Measurements from ENCODE around the gene TNIP3. TPM values are rescaled to one million over a fixed set of nuclear protein-coding genes. Genes with fewer than 3 reads are reported as not detected.

Gene TNIP3
- total and polyA plus RNA-seq, 4 donors: 0.19 to 0.88 (median 0.48) TPM; not detected in 1

DNA sequence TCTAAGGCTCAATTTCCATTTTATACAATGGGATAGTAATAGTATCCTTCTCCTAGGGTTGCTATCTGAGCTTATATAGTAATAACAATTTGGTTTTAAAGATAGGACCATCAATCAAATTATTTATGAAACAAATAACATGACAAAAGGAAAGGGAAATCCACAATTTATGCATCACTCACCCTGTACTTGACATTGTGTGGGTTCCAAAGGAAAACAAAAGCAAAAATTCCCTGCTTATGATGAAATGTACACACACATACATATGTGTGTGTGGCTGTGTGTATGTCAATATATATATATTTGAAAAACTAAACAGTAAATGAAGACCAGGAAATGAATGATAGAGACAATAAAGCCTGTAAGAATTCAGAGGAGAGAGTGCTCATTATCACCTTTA lies 2.9 kb upstream of the TNIP3 start:
- Histone ChIP-seq H3K27me3 (ENCODE audit: control insufficient read depth in 1 of 2, insufficient read depth in 2 of 2, low read length in 1 of 2) (peaks cover 0 to under 1% of the 10 kb centered on the region in 2 donors), H3K9me3 (ENCODE audit: control insufficient read depth, low read length) (no peaks in the 10 kb centered on the region), H3K27ac (ENCODE audit: low read depth in 1 of 2, low read length in 2 of 2) (no peak overlapping the region), H3K36me3 (ENCODE audit: control insufficient read depth in 1 of 2, insufficient read depth in 2 of 2, low read length in 1 of 2) (no peaks in the 10 kb centered on the region), H3K4me1 (ENCODE audit: control insufficient read depth in 1 of 2, insufficient read depth in 2 of 2, low read length in 2 of 2) (no peaks in the 10 kb centered on the region), H3K4me3 (ENCODE audit: low read length in 2 of 2) (no peak overlapping the region)
- intact Hi-C loops (cut with DNase I): no loop called here
- no peak for DNase-seq
- ATAC-seq (ENCODE audit: low FRiP score): no peak

DNA sequence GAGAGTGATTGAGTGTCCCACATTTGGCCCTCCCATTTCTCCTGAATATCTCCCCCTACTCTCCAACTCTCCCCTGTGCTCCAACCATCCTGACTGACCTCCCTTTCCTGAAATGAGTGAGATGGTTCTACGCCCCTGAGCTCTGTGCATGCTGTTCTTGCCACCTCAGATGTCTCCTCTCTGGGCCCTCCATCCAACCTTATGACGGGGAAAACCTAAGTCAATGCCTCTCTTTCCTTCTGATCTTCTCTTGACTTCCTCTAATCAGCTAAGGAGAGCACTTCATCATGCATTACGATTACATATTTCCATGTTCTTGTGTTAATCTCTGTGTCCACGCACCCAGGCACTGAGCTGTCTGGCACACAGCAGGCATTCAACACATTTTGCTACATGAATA lies 1.1 kb upstream of the TNIP3 start:
- DNase-seq (no peak), ATAC-seq (ENCODE audit: low FRiP score) (no peak)
- H3K27me3 ChIP-seq (ENCODE audit: control insufficient read depth in 1 of 2, insufficient read depth in 2 of 2, low read length in 1 of 2): no peaks in the 10 kb centered on the region
- H3K4me3 ChIP-seq (ENCODE audit: low read length in 2 of 2): no peak overlapping the region
- no peaks in the 10 kb centered on the region for H3K4me1 ChIP-seq (ENCODE audit: control insufficient read depth in 1 of 2, insufficient read depth in 2 of 2, low read length in 2 of 2)
- WGBS, 2 donors: 83 to 87% methylated on average over 4 of the region's 4 CpGs
- H3K27ac ChIP-seq (ENCODE audit: low read depth in 1 of 2, low read length in 2 of 2): no peak overlapping the region
- no peaks in the 10 kb centered on the region for H3K36me3 ChIP-seq (ENCODE audit: control insufficient read depth in 1 of 2, insufficient read depth in 2 of 2, low read length in 1 of 2)
- H3K9me3 ChIP-seq (ENCODE audit: control insufficient read depth, low read length): no peaks in the 10 kb centered on the region
- intact Hi-C loops (cut with DNase I): no loop called here

DNA sequence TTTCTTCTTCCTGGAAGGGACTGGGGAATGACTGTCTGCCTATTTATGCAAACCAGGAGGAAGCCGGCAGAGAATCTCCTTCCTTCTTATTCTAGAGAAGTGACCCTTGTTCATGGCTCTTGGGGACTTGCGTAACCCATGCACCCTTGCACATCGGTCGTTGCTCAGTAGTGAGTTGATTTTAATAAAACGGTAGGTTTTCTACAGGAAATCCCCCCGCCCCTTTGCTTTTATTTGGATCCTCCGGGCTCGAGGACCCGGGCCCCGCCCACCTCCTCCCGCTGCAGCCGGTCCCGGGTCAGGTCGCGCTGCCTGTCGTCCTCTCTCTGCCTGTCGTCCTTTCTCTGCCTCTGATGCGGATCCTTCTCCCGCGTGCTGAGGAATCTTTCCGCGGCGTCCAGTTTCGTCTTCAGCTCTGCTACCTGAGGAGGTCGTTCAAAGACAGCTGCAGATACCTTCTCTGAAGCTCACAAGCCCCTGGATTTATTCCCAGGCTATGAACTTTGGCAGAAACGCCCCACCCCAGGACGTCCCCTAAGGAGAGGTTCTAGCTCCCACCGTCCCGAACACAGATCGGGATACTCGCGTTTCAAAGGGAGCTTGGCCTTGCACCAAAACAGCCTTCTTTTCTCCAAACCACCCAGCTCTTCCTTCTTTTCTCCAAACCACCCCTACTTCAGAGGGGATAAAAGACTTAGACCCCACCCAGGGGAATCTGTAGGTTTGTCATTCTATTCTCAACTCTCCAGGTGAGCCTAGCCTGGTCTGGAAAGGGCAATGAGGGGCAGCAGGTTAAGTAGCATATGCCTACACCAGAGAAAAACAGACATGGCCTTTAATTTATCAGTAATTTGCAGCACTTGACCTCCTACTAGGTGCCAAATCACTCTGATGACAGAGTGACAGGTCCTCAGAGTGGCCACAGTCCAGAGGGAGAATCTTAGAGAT lies 7.0 kb downstream of the TNIP3 start:
- Histone ChIP-seq H3K4me3 (ENCODE audit: low read length in 2 of 2) (no peak overlapping the region), H3K27me3 (ENCODE audit: control insufficient read depth in 1 of 2, insufficient read depth in 2 of 2, low read length in 1 of 2) (no peaks in the 10 kb centered on the region), H3K27ac (ENCODE audit: low read depth in 1 of 2, low read length in 2 of 2) (no peak overlapping the region), H3K4me1 (ENCODE audit: control insufficient read depth in 1 of 2, insufficient read depth in 2 of 2, low read length in 2 of 2) (no peaks in the 10 kb centered on the region), H3K36me3 (ENCODE audit: control insufficient read depth in 1 of 2, insufficient read depth in 2 of 2, low read length in 1 of 2) (no peaks in the 10 kb centered on the region), H3K9me3 (ENCODE audit: control insufficient read depth, low read length) (no peaks in the 10 kb centered on the region)
- intact Hi-C loops (cut with DNase I): no loop called here
- WGBS, 2 donors: 2% methylated on average over 32 of the region's 32 CpGs
- DNase-seq (peak; percentile 51 to 78), ATAC-seq (ENCODE audit: low FRiP score) (peak; percentile 72)

GRCh38 chr4:121155893-121156292 lies 8.2 kb downstream of the TNIP3 start:
- 59% methylated on average over 3 of the region's 3 CpGs for WGBS, 2 donors
- Histone ChIP-seq H3K4me1 (ENCODE audit: control insufficient read depth in 1 of 2, insufficient read depth in 2 of 2, low read length in 2 of 2) (no peaks in the 10 kb centered on the region), H3K9me3 (ENCODE audit: control insufficient read depth, low read length) (no peaks in the 10 kb centered on the region), H3K4me3 (ENCODE audit: low read length in 2 of 2) (no peak overlapping the region), H3K27ac (ENCODE audit: low read depth in 1 of 2, low read length in 2 of 2) (no peak overlapping the region), H3K27me3 (ENCODE audit: control insufficient read depth in 1 of 2, insufficient read depth in 2 of 2, low read length in 1 of 2) (no peaks in the 10 kb centered on the region), H3K36me3 (ENCODE audit: control insufficient read depth in 1 of 2, insufficient read depth in 2 of 2, low read length in 1 of 2) (no peaks in the 10 kb centered on the region)
- DNase-seq (no peak), ATAC-seq (ENCODE audit: low FRiP score) (no peak)
- intact Hi-C loops (cut with DNase I): no loop called here

DNA sequence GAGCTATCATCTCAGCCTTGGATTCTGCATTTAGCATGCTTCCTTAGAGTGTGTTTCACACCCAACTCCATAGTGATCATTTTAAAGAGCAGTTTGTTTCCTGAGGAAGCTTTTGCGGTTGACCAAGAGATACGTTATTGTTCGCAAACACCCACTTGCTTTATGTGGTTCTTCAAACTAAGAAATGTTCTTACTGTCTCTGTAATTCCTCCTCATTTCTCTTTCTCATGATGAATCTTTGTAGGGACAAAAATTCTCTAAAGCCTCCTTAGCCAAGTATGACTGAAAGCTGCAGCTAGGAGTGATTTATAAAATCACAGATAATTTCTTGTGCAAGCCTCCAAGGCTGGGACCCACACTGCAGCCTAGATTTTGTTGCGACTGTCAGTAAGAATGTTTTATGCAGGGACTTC lies 10.0 kb downstream of the TNIP3 start:
- DNase-seq (no peak), ATAC-seq (ENCODE audit: low FRiP score) (no peak)
- H3K4me3 ChIP-seq (ENCODE audit: low read length in 2 of 2): no peak overlapping the region
- intact Hi-C loops (cut with DNase I): no loop called here
- H3K9me3 ChIP-seq (ENCODE audit: control insufficient read depth, low read length): no peaks in the 10 kb centered on the region
- no peaks in the 10 kb centered on the region for H3K4me1 ChIP-seq (ENCODE audit: control insufficient read depth in 1 of 2, insufficient read depth in 2 of 2, low read length in 2 of 2)
- 78 to 79% methylated on average over 4 of the region's 4 CpGs for whole genome bisulfite sequencing, 2 donors
- no peaks in the 10 kb centered on the region for H3K27me3 ChIP-seq (ENCODE audit: control insufficient read depth in 1 of 2, insufficient read depth in 2 of 2, low read length in 1 of 2)
- H3K27ac ChIP-seq (ENCODE audit: low read depth in 1 of 2, low read length in 2 of 2): no peak overlapping the region
- H3K36me3 ChIP-seq (ENCODE audit: control insufficient read depth in 1 of 2, insufficient read depth in 2 of 2, low read length in 1 of 2): no peaks in the 10 kb centered on the region

GRCh38 chr4:121151942-121152341 lies 12.2 kb downstream of the TNIP3 start:
- no peak overlapping the region for H3K4me3 ChIP-seq (ENCODE audit: low read length in 2 of 2)
- no peaks in the 10 kb centered on the region for H3K4me1 ChIP-seq (ENCODE audit: control insufficient read depth in 1 of 2, insufficient read depth in 2 of 2, low read length in 2 of 2)
- no peak for DNase-seq
- WGBS, 2 donors: 92 to 95% methylated on average over 1 of the region's 1 CpG
- H3K36me3 ChIP-seq (ENCODE audit: control insufficient read depth in 1 of 2, insufficient read depth in 2 of 2, low read length in 1 of 2): no peaks in the 10 kb centered on the region
- intact Hi-C loops (cut with DNase I): no loop called here
- no peak overlapping the region for H3K27ac ChIP-seq (ENCODE audit: low read depth in 1 of 2, low read length in 2 of 2)
- H3K27me3 ChIP-seq (ENCODE audit: control insufficient read depth in 1 of 2, insufficient read depth in 2 of 2, low read length in 1 of 2): no peaks in the 10 kb centered on the region
- H3K9me3 ChIP-seq (ENCODE audit: control insufficient read depth, low read length): no peaks in the 10 kb centered on the region
- no peak for ATAC-seq (ENCODE audit: low FRiP score)

GRCh38 chr4:121150486-121150885 lies 13.6 kb downstream of the TNIP3 start:
- intact Hi-C loops (cut with DNase I): no loop called here
- Histone ChIP-seq H3K9me3 (ENCODE audit: control insufficient read depth, low read length) (no peaks in the 10 kb centered on the region), H3K27me3 (ENCODE audit: control insufficient read depth in 1 of 2, insufficient read depth in 2 of 2, low read length in 1 of 2) (no peaks in the 10 kb centered on the region), H3K27ac (ENCODE audit: low read depth in 1 of 2, low read length in 2 of 2) (no peak overlapping the region), H3K36me3 (ENCODE audit: control insufficient read depth in 1 of 2, insufficient read depth in 2 of 2, low read length in 1 of 2) (no peaks in the 10 kb centered on the region), H3K4me1 (ENCODE audit: control insufficient read depth in 1 of 2, insufficient read depth in 2 of 2, low read length in 2 of 2) (no peaks in the 10 kb centered on the region), H3K4me3 (ENCODE audit: low read length in 2 of 2) (no peak overlapping the region)
- 81 to 91% methylated on average over 1 of the region's 1 CpG for WGBS, 2 donors
- ATAC-seq (ENCODE audit: low FRiP score) (no peak), DNase-seq (no peak)

GRCh38 chr4:121150003-121150402 lies 14.1 kb downstream of the TNIP3 start:
- no peak overlapping the region for H3K27ac ChIP-seq (ENCODE audit: low read depth in 1 of 2, low read length in 2 of 2)
- H3K27me3 ChIP-seq (ENCODE audit: control insufficient read depth in 1 of 2, insufficient read depth in 2 of 2, low read length in 1 of 2): no peaks in the 10 kb centered on the region
- DNase-seq (no peak), ATAC-seq (ENCODE audit: low FRiP score) (no peak)
- H3K4me3 ChIP-seq (ENCODE audit: low read length in 2 of 2): no peak overlapping the region
- no peaks in the 10 kb centered on the region for H3K4me1 ChIP-seq (ENCODE audit: control insufficient read depth in 1 of 2, insufficient read depth in 2 of 2, low read length in 2 of 2)
- intact Hi-C loops (cut with DNase I): no loop called here
- no peaks in the 10 kb centered on the region for H3K36me3 ChIP-seq (ENCODE audit: control insufficient read depth in 1 of 2, insufficient read depth in 2 of 2, low read length in 1 of 2)
- no peaks in the 10 kb centered on the region for H3K9me3 ChIP-seq (ENCODE audit: control insufficient read depth, low read length)
- WGBS, 2 donors: 84 to 90% methylated on average over 4 of the region's 4 CpGs

GRCh38 chr4:121148621-121149020 lies 15.5 kb downstream of the TNIP3 start:
- DNase-seq (no peak), ATAC-seq (ENCODE audit: low FRiP score) (no peak)
- no peak overlapping the region for H3K27ac ChIP-seq (ENCODE audit: low read depth in 1 of 2, low read length in 2 of 2)
- H3K4me1 ChIP-seq (ENCODE audit: control insufficient read depth in 1 of 2, insufficient read depth in 2 of 2, low read length in 2 of 2): no peaks in the 10 kb centered on the region
- H3K36me3 ChIP-seq (ENCODE audit: control insufficient read depth in 1 of 2, insufficient read depth in 2 of 2, low read length in 1 of 2): no peaks in the 10 kb centered on the region
- no peak overlapping the region for H3K4me3 ChIP-seq (ENCODE audit: low read length in 2 of 2)
- H3K27me3 ChIP-seq (ENCODE audit: control insufficient read depth in 1 of 2, insufficient read depth in 2 of 2, low read length in 1 of 2): no peaks in the 10 kb centered on the region
- H3K9me3 ChIP-seq (ENCODE audit: control insufficient read depth, low read length): no peaks in the 10 kb centered on the region
- intact Hi-C loops (cut with DNase I): no loop called here
